DOHH2 (cell line): ENCODE results near the gene TNFRSF4.

Source experiments
- H3F3A ChIP-seq: fragments of 200-600 bp; sonication (generic), shearing (Covaris generic); 2 replicates; pipeline ENCODE4 v1.6.0; 2016; ENCODE audit warnings: antibody characterized with exemption, mild to moderate bottlenecking; ENCODE audit not compliant: control insufficient read depth, insufficient read depth
- H3K27ac ChIP-seq: fragments of 200-600 bp; sonication (generic); 2 replicates; pipeline ENCODE4 v1.5.1; 2014; ENCODE audit warnings: low read depth, mild to moderate bottlenecking, low read length, moderate library complexity
- H3K27me3 ChIP-seq: fragments of 200-600 bp; sonication (generic); 2 replicates; pipeline ENCODE4 v1.6.1; 2014; ENCODE audit warnings: mild to moderate bottlenecking, low read length, mixed read lengths; ENCODE audit not compliant: control insufficient read depth
- H3K36me3 ChIP-seq: fragments of 200-600 bp; sonication (generic); 2 replicates; pipeline ENCODE4 v1.6.1; 2014; ENCODE audit warnings: mild to moderate bottlenecking, low read length, moderate library complexity, mixed read lengths; ENCODE audit not compliant: control insufficient read depth
- H3K4me1 ChIP-seq: fragments of 200-600 bp; sonication (generic); 2 replicates; pipeline ENCODE4 v1.6.1; 2014; ENCODE audit warnings: mild to moderate bottlenecking, low read length, mixed read lengths; ENCODE audit not compliant: control insufficient read depth
- H3K4me2 ChIP-seq: fragments of 200-600 bp; sonication (generic); 2 replicates; pipeline ENCODE4 v1.6.0; 2014; ENCODE audit warnings: mild to moderate bottlenecking, low read length, moderate library complexity
- H3K4me3 ChIP-seq: fragments of 200-600 bp; sonication (generic); 2 replicates; pipeline ENCODE4 v1.5.1; 2014; ENCODE audit warnings: mild to moderate bottlenecking, low read length, mixed read lengths
- H3K79me2 ChIP-seq: fragments of 200-600 bp; sonication (generic); 2 replicates; pipeline ENCODE4 v1.6.1; 2014; ENCODE audit warnings: mild to moderate bottlenecking, low read length, mixed read lengths; ENCODE audit not compliant: control insufficient read depth
- H3K9me2 ChIP-seq: fragments of 200-600 bp; sonication (generic); replicated peaks from 2 replicates; pipeline ENCODE4 v1.6.1; 2014; ENCODE audit warnings: mild to moderate bottlenecking, low read length, mixed read lengths; ENCODE audit not compliant: control insufficient read depth
- H3K9me3 ChIP-seq: fragments of 200-600 bp; sonication (generic); 2 replicates; pipeline ENCODE4 v1.6.1; 2014; ENCODE audit warnings: antibody characterized with exemption, low read length, mixed read lengths; ENCODE audit not compliant: control insufficient read depth, insufficient read depth
- H4K20me1 ChIP-seq: fragments of 200-600 bp; sonication (generic); 2 replicates; pipeline ENCODE4 v1.6.0; 2014; ENCODE audit warnings: low read depth, mild to moderate bottlenecking, antibody characterized with exemption, low read length, moderate library complexity; ENCODE audit not compliant: control insufficient read depth, insufficient read depth
- CTCF ChIP-seq: fragments of 200-600 bp; sonication (generic); IDR thresholded peaks from one replicate; pipeline ENCODE4 v1.5.1; 2014; ENCODE audit warnings: antibody characterized with exemption, mild to moderate bottlenecking, low read depth, low read length; ENCODE audit not compliant: poor library complexity, severe bottlenecking
- EZH2phosphoT487 ChIP-seq: fragments of 200-600 bp; sonication (generic); IDR thresholded peaks from 2 replicates; pipeline ENCODE4 v1.6.1; 2017; ENCODE audit warnings: borderline replicate concordance, mild to moderate bottlenecking, antibody characterized with exemption, low read length, moderate library complexity, mixed read lengths

The TNFRSF4 gene

GRCh38 chr1:1240348-1240732, 26.4 kb upstream of the TNFRSF4 start:
- H3K79me2 ChIP-seq: peaks cover 3% of the 10 kb centered on the region; the same call in 1 of the 2 replicates
- H3F3A ChIP-seq: no peaks in the 10 kb centered on the region
- peaks cover 3% of the 10 kb centered on the region; the same call in 1 of the 2 replicates for H3K36me3 ChIP-seq
- no peak overlapping the region for H3K4me2 ChIP-seq
- no peak overlapping the region for H3K4me3 ChIP-seq
- H4K20me1 ChIP-seq: no peaks in the 10 kb centered on the region
- no peak for TF ChIP-seq CTCF
- no peak for TF ChIP-seq EZH2phosphoT487
- peaks cover 4% of the 10 kb centered on the region; the same call in 1 of the 2 replicates for H3K4me1 ChIP-seq
- no peak overlapping the region for H3K27ac ChIP-seq
- peaks cover 11% of the 10 kb centered on the region for H3K27me3 ChIP-seq
- no peaks in the 10 kb centered on the region for H3K9me3 ChIP-seq
- H3K9me2 ChIP-seq: no peaks in the 10 kb centered on the region

DNA sequence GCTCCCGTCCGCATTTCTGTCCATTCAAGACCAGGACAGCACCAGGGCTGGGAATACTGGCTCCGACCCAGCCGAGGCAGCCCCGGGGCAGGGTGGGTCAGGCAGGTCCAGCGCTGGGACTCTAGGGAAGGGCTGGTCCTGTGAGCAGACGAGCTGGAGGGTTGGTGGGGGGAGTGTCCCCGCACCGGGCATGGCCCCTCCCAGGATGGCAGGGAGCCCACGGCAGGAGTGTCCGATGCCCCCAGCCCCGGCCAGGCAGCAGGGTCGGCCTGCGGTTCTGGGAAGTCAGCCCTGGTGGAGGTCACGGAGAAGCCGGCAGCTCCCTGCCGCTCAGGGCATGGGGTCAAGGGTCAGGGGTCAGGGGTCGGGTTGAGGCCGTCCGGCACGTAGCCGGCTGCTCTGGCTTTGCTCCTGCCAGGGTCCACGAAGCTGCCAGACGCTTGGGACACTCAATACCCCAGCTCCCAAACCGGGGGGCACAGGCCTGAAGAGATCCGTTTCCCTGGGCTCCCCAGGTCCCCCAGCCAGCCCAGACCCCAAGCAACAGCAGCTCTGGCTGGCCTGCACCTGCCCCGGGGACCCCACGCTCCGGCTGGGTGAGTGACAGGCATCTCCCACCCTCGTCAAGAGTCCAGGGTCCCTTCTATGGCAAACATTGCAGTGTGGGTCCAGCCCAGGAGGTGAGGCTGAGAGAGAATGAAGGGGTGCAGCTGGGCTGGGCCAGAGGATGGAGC, 25.8 kb upstream of the TNFRSF4 start:
- H3F3A ChIP-seq: no peaks in the 10 kb centered on the region
- no peaks in the 10 kb centered on the region for H4K20me1 ChIP-seq
- no peak for TF ChIP-seq EZH2phosphoT487
- TF ChIP-seq CTCF: no peak
- peaks cover 11% of the 10 kb centered on the region for H3K27me3 ChIP-seq
- no peaks in the 10 kb centered on the region for H3K9me3 ChIP-seq
- H3K36me3 ChIP-seq: peaks cover 4% of the 10 kb centered on the region; the same call in 1 of the 2 replicates
- H3K4me2 ChIP-seq: no peak overlapping the region
- no peak overlapping the region for H3K4me3 ChIP-seq
- H3K9me2 ChIP-seq: no peaks in the 10 kb centered on the region
- no peak overlapping the region for H3K27ac ChIP-seq
- peaks cover 4% of the 10 kb centered on the region; the same call in 1 of the 2 replicates for H3K4me1 ChIP-seq
- H3K79me2 ChIP-seq: peaks cover 8% of the 10 kb centered on the region; the same call in 1 of the 2 replicates

GRCh38 chr1:1239227-1239613, 25.3 kb upstream of the TNFRSF4 start:
- no peak overlapping the region for H3K4me2 ChIP-seq
- TF ChIP-seq EZH2phosphoT487 (no peak), CTCF (no peak)
- no peaks in the 10 kb centered on the region for H3K9me2 ChIP-seq
- peaks cover 9% of the 10 kb centered on the region; the same call in 1 of the 2 replicates for H3K36me3 ChIP-seq
- no peaks in the 10 kb centered on the region for H4K20me1 ChIP-seq
- H3K4me1 ChIP-seq: peaks cover 4% of the 10 kb centered on the region; the same call in 1 of the 2 replicates
- H3K4me3 ChIP-seq: no peak overlapping the region
- H3K79me2 ChIP-seq: peaks cover 14% of the 10 kb centered on the region
- no peaks in the 10 kb centered on the region for H3F3A ChIP-seq
- no peak overlapping the region for H3K27ac ChIP-seq
- no peaks in the 10 kb centered on the region for H3K9me3 ChIP-seq
- peaks cover 11% of the 10 kb centered on the region for H3K27me3 ChIP-seq
